Activated naive CD8-positive, alpha-beta T cell (primary cell): ENCODE measurements around the gene SERPINB13.

Source experiments
- H3K27ac Mint-ChIP-seq: one replicate; pipeline ENCODE4 v1.8.0; 2021; ENCODE audit warnings: mixed read lengths
- H3K27me3 Mint-ChIP-seq: one replicate; pipeline ENCODE4 v1.8.0; 2021; ENCODE audit warnings: mixed read lengths
- H3K36me3 Mint-ChIP-seq: one replicate; pipeline ENCODE4 v1.8.0; 2021; ENCODE audit warnings: mixed read lengths
- H3K4me1 Mint-ChIP-seq: one replicate; pipeline ENCODE4 v1.8.0; 2021; ENCODE audit warnings: low read depth, mixed read lengths
- H3K4me3 Mint-ChIP-seq: one replicate; pipeline ENCODE4 v1.8.0; 2021; ENCODE audit warnings: mild to moderate bottlenecking, mixed read lengths
- H3K9me3 Mint-ChIP-seq: one replicate; pipeline ENCODE4 v1.8.0; 2021; ENCODE audit warnings: low read depth, mixed read lengths

SERPINB13 gene, protein sequence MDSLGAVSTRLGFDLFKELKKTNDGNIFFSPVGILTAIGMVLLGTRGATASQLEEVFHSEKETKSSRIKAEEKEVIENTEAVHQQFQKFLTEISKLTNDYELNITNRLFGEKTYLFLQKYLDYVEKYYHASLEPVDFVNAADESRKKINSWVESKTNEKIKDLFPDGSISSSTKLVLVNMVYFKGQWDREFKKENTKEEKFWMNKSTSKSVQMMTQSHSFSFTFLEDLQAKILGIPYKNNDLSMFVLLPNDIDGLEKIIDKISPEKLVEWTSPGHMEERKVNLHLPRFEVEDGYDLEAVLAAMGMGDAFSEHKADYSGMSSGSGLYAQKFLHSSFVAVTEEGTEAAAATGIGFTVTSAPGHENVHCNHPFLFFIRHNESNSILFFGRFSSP

DNA sequence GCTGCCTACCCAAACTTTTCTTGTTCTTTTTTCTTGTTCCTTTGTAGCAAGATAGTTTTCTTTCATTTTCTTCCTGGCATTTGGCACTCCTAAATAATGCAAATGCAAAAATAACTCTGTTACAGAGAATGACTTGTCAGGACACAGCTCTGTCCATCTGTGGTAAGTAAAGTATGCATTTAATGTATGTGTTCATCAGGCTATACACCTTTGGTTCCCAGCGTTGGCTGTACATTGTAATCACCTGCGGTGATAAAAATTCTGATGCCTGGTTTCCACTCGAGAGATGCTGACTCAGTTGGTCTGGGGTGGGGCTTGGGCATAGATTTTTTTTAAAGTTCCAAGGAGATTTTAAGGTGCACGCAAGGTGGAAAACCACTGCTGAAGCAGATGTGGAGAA lies at the start of gene SERPINB13:
TSS of gene SERPINB13 (plus strand) at position 378 of the 400 bp plus-strand sequence. CDS start 1,325 bp downstream, outside the sequence.
- no peak within 1 kb of the TSS for H3K27ac Mint-ChIP-seq
- peaks cover 12% of the 10 kb centered on the region for H3K27me3 Mint-ChIP-seq
- no peaks in the 10 kb centered on the region for H3K4me1 Mint-ChIP-seq
- H3K4me3 Mint-ChIP-seq = no peak within 1 kb of the TSS
- H3K9me3 Mint-ChIP-seq = no peaks in the 10 kb centered on the region
- H3K36me3 Mint-ChIP-seq = no peaks in the 10 kb centered on the region

DNA sequence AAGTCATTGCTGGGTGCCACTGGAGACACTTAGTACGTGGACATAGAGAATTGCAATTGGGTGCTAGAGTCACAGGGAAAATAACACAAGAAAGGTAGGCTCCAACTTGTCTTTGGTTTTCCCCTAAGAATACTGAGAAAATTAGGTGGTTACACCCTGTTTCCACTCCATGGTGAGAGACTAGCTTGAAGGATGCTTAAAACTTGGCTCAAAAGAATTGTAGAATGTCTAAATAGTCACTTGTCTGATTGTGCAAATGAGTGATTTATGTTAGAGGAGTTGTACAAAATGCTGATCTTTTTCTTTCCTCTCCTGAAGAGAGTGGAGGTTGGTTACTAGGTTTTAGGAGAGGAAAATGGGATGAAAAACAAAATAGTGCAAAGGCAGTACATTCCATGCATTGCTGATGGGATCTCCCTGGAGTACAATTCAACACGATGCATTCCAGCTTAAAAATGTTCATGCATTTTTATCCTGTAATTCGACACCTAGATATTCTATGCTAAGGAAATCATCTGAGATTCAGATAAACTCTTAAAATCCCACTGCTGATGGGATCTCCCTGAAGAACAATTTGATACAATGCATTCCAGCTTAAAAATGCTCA lies 47.1 kb upstream of the SERPINB13 start:
- no peak overlapping the region for H3K4me3 Mint-ChIP-seq
- no peaks in the 10 kb centered on the region for H3K36me3 Mint-ChIP-seq
- H3K27me3 Mint-ChIP-seq = peaks cover 17% of the 10 kb centered on the region
- H3K9me3 Mint-ChIP-seq = no peaks in the 10 kb centered on the region
- no peaks in the 10 kb centered on the region for H3K4me1 Mint-ChIP-seq
- H3K27ac Mint-ChIP-seq = no peak overlapping the region

DNA sequence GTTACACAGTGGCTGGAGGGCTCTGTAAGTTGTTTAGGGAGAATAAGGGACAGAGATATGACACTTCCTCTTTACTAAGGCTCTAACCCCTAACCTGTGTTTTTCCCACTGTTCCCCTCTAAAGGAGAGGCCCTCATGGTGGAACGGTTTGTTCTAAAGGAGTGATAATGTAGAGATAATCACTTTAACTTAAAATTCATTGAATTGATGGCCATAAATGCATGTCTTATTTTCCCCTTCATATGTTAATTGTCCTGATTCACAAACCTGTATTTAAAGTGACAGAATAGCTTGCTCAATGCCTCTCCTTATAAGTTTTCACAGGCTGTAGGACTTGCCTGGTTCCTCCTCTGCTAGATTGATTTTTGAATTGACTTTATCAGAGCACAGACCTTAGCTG lies 45.1 kb upstream of the SERPINB13 start, which contains the start of gene SERPINB12:
TSS of gene SERPINB12 (plus strand) at position 301 of the 400 bp plus-strand sequence. CDS start 13,791 bp downstream, outside the sequence.
- H3K4me3 Mint-ChIP-seq = no peak within 1 kb of the TSS
- H3K4me1 Mint-ChIP-seq = no peaks in the 10 kb centered on the region
- H3K9me3 Mint-ChIP-seq = no peaks in the 10 kb centered on the region
- no peak within 1 kb of the TSS for H3K27ac Mint-ChIP-seq
- H3K27me3 Mint-ChIP-seq = peaks cover 16% of the 10 kb centered on the region
- no peaks in the 10 kb centered on the region for H3K36me3 Mint-ChIP-seq

DNA sequence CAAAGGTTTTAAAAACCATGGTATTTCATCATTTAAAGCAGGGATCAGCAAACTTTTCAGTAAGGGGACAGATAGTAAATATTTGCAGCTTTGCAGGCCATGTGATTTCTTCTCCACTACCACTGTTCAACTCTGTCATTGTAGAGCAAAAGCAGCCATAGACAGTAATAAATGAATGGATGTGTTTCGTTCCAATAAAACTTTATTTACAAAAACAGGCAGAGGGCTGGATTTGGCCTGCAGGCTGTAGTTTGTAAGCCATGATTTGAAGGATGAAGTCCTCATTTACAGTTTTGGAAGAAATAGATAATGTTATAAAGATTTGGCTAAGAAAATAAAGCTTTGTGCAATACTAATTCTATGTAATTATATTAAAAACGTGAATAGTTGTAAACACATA lies 43.1 kb upstream of the SERPINB13 start:
- no peak overlapping the region for H3K27ac Mint-ChIP-seq
- H3K4me1 Mint-ChIP-seq = no peaks in the 10 kb centered on the region
- no peaks in the 10 kb centered on the region for H3K36me3 Mint-ChIP-seq
- H3K27me3 Mint-ChIP-seq = peaks cover 15% of the 10 kb centered on the region
- H3K9me3 Mint-ChIP-seq = no peaks in the 10 kb centered on the region
- no peak overlapping the region for H3K4me3 Mint-ChIP-seq

DNA sequence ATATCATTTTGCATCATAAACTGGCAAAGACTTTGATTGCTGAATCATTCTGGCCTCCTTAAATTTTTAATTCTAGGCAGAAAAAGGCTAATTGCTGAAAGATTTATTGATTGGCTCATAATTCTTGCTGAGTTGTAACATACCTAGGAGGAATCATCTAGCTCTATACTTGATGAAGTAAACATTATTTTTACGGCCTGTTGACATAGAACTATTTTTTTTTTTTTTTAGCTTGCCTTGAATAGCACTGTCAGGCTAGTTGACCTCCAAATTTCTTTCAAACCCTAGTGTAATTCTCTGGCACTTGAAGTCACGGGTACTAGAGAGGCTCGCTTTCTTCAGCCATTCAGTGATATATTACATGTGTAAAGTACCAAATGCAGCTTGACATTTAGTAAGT lies 42.1 kb upstream of the SERPINB13 start:
- Mint-ChIP-seq H3K27me3 (peaks cover 12% of the 10 kb centered on the region), H3K27ac (no peak overlapping the region), H3K4me3 (no peak overlapping the region), H3K4me1 (no peaks in the 10 kb centered on the region), H3K36me3 (no peaks in the 10 kb centered on the region), H3K9me3 (no peaks in the 10 kb centered on the region)

DNA sequence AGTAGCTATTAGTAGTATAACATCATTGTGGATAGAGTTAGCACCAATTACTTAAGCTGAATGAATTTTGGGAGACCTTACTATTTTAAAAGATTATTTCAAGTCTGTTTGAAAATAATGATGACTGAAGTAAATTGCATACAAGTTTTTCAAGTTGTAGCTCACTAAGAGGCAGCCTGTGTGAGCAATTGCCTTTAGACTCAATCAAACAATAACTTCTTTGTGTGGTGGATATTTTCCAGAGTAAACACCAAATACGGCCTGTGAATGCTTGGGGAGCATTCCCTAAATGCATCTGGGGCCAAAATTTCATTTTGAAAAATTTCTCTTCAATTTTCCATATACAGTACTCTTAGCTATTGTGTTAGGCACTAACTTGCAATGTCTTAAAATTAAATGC lies 37.1 kb upstream of the SERPINB13 start:
- peaks cover 10% of the 10 kb centered on the region for H3K27me3 Mint-ChIP-seq
- H3K4me1 Mint-ChIP-seq = no peaks in the 10 kb centered on the region
- H3K36me3 Mint-ChIP-seq = no peaks in the 10 kb centered on the region
- no peaks in the 10 kb centered on the region for H3K9me3 Mint-ChIP-seq
- H3K4me3 Mint-ChIP-seq = no peak overlapping the region
- no peak overlapping the region for H3K27ac Mint-ChIP-seq

DNA sequence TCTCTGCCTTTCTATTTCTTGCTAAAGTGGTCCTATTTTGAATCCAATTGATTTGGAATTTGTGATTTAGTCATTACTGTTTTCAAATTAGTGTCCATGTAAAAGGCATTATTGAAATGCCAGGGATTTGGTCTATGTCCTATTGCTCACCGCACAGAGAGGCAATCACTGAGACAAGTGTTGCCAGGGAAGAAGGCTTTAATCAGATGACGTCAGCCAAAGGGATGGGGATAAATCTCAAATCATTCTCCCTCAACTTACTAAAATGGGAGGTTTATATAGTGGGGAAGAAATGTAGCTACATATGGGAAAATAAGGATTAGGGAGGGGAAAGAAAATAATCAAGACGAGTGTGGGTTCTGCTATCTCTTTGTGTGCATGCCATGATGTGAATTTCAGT lies 35.4 kb upstream of the SERPINB13 start:
- Mint-ChIP-seq H3K36me3 (no peaks in the 10 kb centered on the region), H3K9me3 (no peaks in the 10 kb centered on the region), H3K27me3 (peaks cover 9% of the 10 kb centered on the region), H3K27ac (no peak overlapping the region), H3K4me3 (no peak overlapping the region), H3K4me1 (no peaks in the 10 kb centered on the region)

DNA sequence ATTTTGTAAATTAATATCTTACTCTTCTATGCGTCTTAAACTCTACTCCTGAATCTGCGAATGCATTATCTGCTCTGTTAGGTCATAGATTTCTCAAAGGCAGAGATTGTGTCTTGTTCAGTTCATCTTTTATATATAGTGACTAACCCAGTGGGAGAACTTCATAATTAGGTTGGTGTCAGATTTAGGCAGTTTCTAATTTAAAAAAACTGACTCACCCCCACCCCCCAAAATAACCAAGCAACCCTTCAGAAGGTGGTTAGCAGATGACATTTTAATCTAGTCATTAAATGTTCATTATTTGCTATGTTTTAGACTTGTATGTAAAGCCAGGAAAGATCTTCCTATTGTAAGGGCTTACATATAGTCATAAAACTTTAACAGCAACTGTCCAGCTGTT lies 34.6 kb upstream of the SERPINB13 start:
- Mint-ChIP-seq H3K9me3 (no peaks in the 10 kb centered on the region), H3K36me3 (no peaks in the 10 kb centered on the region), H3K4me1 (no peaks in the 10 kb centered on the region), H3K27ac (no peak overlapping the region), H3K4me3 (no peak overlapping the region), H3K27me3 (peaks cover 7% of the 10 kb centered on the region)

DNA sequence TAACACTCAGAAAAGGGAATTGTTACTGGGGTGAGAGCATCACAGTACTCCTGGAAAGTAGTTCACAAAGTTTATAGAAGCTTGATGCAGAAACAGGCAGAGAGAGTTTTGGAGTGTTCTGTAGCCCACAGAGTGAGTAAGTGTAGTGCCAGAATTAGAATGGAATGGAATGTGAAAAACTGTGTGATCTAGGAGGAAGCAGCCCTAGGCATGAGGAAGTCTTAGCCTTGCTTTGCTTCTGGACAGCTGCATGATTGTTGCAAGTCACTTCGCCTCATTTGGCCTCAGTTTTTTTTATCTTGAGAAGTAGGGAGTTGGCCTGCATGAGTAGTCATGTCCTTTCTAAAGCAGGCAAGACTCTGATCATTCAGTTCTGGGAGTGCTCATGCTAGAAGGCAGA lies 34.1 kb upstream of the SERPINB13 start:
- no peak overlapping the region for H3K4me3 Mint-ChIP-seq
- H3K4me1 Mint-ChIP-seq = no peaks in the 10 kb centered on the region
- no peaks in the 10 kb centered on the region for H3K9me3 Mint-ChIP-seq
- no peaks in the 10 kb centered on the region for H3K36me3 Mint-ChIP-seq
- peaks cover 5% of the 10 kb centered on the region for H3K27me3 Mint-ChIP-seq
- no peak overlapping the region for H3K27ac Mint-ChIP-seq

DNA sequence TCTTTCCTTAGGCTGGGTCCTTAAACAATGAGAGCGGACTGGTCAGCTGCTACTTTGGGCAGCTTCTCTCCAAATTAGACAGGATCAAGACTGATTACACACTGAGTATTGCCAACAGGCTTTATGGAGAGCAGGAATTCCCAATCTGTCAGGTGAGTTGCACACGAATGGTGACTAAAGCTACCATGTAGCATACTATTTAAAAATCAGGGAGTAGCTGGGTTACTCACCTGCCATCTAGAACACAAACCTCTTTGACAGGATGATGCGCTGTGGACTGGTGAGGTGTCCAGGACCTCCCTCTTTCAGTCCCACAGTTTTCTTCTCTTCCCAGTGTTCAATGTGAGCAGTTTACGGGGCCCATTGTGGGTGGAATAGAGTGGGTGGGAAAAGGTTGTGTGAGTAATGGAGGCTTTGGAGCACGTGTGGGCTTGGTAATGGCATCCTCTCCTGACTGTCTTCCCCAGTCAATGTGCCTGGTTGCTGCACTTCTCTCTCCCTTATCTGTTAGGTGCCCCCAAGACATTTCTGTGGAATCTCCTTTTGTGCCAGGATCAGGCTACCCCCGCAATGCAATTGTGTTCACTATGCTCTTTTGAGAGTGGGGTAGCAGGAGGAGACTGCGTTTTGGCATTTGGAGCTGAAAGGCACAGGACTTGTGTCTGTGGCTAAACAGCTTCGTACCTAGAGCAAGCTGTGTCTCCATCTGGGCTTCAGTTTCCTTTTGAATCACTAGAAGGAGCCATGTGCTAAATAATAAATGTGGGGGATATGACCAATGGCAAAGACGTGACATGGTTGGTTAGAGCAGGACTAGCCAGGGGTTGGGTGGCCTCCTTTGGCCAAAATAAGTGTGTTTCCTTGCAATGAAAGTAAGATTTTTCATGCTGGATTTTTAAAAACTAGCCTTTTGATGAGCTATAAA lies 27.3 kb upstream of the SERPINB13 start:
- Mint-ChIP-seq H3K4me3 (no peak overlapping the region), H3K27ac (no peak overlapping the region), H3K4me1 (no peaks in the 10 kb centered on the region), H3K27me3 (peaks cover 4% of the 10 kb centered on the region), H3K36me3 (no peaks in the 10 kb centered on the region), H3K9me3 (no peaks in the 10 kb centered on the region)

DNA sequence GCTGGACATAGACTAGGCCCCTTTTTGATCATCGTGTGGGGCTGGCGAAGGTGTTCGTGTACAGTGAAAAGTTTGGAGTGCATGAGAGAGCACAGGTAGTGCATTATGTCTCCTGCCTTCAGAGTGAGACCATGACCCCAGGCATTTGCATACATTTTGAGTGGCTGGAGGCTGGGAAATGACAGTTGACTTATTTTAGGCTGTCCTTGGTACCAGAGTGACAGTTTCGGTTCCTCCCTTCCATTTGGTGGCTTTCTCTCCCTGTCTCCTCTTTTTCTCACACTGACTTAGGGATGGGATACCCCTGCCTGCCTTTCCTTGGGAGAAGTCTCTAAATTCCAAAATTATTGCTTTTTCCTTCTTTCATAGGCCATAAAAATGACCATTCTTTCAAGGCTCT lies 24.9 kb upstream of the SERPINB13 start:
- no peaks in the 10 kb centered on the region for H3K36me3 Mint-ChIP-seq
- peaks cover 4% of the 10 kb centered on the region for H3K27me3 Mint-ChIP-seq
- no peaks in the 10 kb centered on the region for H3K9me3 Mint-ChIP-seq
- no peak overlapping the region for H3K4me3 Mint-ChIP-seq
- H3K27ac Mint-ChIP-seq = no peak overlapping the region
- H3K4me1 Mint-ChIP-seq = no peaks in the 10 kb centered on the region

DNA sequence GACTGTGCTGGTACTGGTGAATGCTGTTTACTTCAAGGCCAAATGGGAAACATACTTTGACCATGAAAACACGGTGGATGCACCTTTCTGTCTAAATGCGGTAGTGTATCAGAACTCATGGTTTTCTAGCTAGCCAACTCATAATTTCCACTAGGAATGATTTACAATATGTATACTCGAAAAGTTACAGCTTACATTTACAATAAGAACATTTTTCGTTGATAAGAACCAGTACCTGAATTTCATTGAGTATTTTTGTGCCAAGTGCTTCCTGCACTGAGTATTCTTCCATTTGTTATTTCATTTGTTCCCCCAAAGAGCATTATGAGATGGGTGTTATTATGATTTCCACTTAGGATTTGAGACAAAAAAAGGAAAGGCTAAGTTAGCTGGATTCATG lies 23.1 kb upstream of the SERPINB13 start:
- Mint-ChIP-seq H3K27me3 (peaks cover 6% of the 10 kb centered on the region), H3K4me1 (no peaks in the 10 kb centered on the region), H3K9me3 (no peaks in the 10 kb centered on the region), H3K27ac (no peak overlapping the region), H3K4me3 (no peak overlapping the region), H3K36me3 (no peaks in the 10 kb centered on the region)

DNA sequence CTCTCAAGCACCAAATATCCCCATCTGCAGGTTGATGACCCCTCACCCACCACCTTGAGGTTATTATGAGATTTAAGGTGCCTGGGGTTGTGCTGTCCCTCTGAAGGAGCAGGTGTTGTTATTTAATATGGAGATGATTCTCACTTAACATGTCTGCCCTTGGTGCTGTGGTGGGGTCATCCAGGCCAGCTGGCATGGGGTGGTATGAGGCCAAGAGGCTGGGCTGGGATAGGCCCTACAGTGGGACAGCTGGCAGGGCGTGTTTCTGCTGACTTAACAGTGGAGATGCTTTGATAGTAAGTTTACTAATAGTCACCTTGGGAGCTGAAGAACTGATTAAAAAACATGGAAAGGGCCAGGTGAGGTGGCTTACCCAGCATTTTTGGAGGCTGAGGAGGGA lies 22.6 kb upstream of the SERPINB13 start:
- Mint-ChIP-seq H3K27ac (no peak overlapping the region), H3K9me3 (no peaks in the 10 kb centered on the region)

DNA sequence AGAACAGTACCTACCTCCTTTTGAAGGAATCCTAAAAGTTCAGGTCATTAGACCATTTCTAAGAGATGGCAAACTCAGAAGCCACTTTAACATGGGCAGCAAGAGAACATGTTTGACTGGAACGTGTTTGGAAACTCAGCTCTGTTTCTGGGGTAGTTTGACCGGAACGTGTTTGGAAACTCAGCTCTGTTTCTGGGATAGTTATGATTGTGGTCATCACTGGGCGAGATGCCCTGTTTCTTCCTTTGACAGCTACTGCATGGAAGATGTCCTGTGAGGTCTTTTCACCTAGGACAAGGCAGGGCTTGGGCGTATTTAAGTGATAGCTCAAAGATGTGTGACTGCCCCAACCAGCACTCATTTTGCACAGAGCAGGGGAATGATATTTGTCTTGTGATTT lies 19.9 kb upstream of the SERPINB13 start:
- Mint-ChIP-seq H3K27ac (no peak overlapping the region), H3K36me3 (no peaks in the 10 kb centered on the region), H3K4me1 (no peaks in the 10 kb centered on the region), H3K27me3 (peaks cover 10% of the 10 kb centered on the region), H3K4me3 (no peak overlapping the region), H3K9me3 (no peaks in the 10 kb centered on the region)

More for the DNA sequence above, 22.6 kb upstream of the SERPINB13 start:
- Mint-ChIP-seq H3K4me1 (no peaks in the 10 kb centered on the region), H3K4me3 (no peak overlapping the region), H3K27me3 (peaks cover 4% of the 10 kb centered on the region), H3K36me3 (no peaks in the 10 kb centered on the region)

DNA sequence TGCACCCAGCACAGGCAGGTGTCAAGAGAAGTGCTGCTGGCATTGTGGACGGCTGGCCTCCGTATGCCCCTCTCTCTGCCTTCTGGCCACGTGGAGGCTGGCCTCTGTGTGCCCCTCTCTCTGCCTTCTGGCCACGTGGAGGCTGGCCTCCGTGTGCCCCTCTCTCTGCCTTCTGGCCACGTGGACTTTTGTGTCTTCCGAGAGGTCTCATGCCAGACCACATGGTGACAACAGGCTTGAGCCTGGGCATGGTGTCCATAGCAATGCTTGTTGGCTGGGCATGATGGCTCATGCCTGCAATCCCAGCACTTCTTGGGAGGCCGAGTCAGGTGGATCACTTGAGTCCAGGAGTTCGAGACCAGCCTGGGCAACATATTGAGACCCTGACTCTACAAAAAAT lies 19.3 kb upstream of the SERPINB13 start:
- Mint-ChIP-seq H3K4me3 (no peak overlapping the region), H3K27me3 (peaks cover 14% of the 10 kb centered on the region), H3K9me3 (no peaks in the 10 kb centered on the region), H3K4me1 (no peaks in the 10 kb centered on the region), H3K36me3 (no peaks in the 10 kb centered on the region), H3K27ac (no peak overlapping the region)
